BLaER1 treated with 17β-estradiol and CSF1 and Interleukin-3, amounts not matched to agents 10 nM and 100 nM (cell line): ENCODE data around the gene EIF3M.

ENCODE experiments used
- H3K27ac ChIP-seq, 11 experiments: shearing (Covaris generic); formaldehyde crosslinking; 2 replicates each; pipeline ENCODE4 v1.8.1; 2022
- H3K27me3 ChIP-seq, 11 experiments: shearing (Covaris generic); formaldehyde crosslinking; 2 replicates each; pipeline ENCODE4 v1.8.1; 2022
- H3K36me3 ChIP-seq, 11 experiments: shearing (Covaris generic); formaldehyde crosslinking; 2 replicates each; pipeline ENCODE4 v1.8.1; 2022
- H3K4me1 ChIP-seq, 10 experiments: shearing (Covaris generic); formaldehyde crosslinking; 2 replicates each; pipeline ENCODE4 v1.8.1; 2022
- H3K4me2 ChIP-seq, 11 experiments: shearing (Covaris generic); formaldehyde crosslinking; 2 replicates each; pipeline ENCODE4 v1.8.1; 2022
- H3K4me3 ChIP-seq, 10 experiments: shearing (Covaris generic); formaldehyde crosslinking; 2 replicates each; pipeline ENCODE4 v1.8.1; 2022
- H3K9ac ChIP-seq, 11 experiments: shearing (Covaris generic); formaldehyde crosslinking; 2 replicates each; pipeline ENCODE4 v1.8.1; 2022
- H3K9me3 ChIP-seq, 11 experiments: shearing (Covaris generic); formaldehyde crosslinking; replicated peaks in 1 of 11; 2 replicates each; pipeline ENCODE4 v1.8.1; 2022
- H4K20me1 ChIP-seq, 11 experiments: shearing (Covaris generic); formaldehyde crosslinking; 2 replicates each; pipeline ENCODE4 v1.8.1; 2022
- Cebpa-rat ChIP-seq, 11 experiments: shearing (Covaris generic); IDR thresholded peaks; 2 replicates each; pipeline ENCODE4 v1.8.1; 2022

The EIF3M gene

GRCh38 chr11:32610797-32611352, 27.2 kb downstream of the EIF3M start:
- Histone ChIP-seq H4K20me1 (no peaks in the 10 kb centered on the region), H3K27ac (no peak overlapping the region), H3K9me3 (peaks cover 28 to 44% (median 40%) of the 10 kb centered on the region in 11 experiments), H3K36me3 (peaks cover 27 to 37% (median 30%) of the 10 kb centered on the region in 11 experiments), H3K4me2 (no peak overlapping the region), H3K27me3 (no peaks in the 10 kb centered on the region), H3K4me3 (no peak overlapping the region), H3K9ac (no peak overlapping the region), H3K4me1 (no peaks in the 10 kb centered on the region)
- TF ChIP-seq Cebpa-rat (IDR thresholded peaks at IDR 0.05), result no peak

GRCh38 chr11:32613500-32614151, 30.0 kb downstream of the EIF3M start:
- no peak for TF ChIP-seq Cebpa-rat (IDR thresholded peaks at IDR 0.05)
- H3K4me3 ChIP-seq, result no peak overlapping the region

GRCh38 chr11:32615422-32615821, 31.8 kb downstream of the EIF3M start:
- Histone ChIP-seq H3K36me3 (no peaks in the 10 kb centered on the region), H4K20me1 (no peaks in the 10 kb centered on the region), H3K27me3 (no peaks in the 10 kb centered on the region), H3K4me2 (no peak overlapping the region), H3K27ac (no peak overlapping the region), H3K4me3 (no peak overlapping the region), H3K4me1 (no peaks in the 10 kb centered on the region), H3K9ac (no peak overlapping the region), H3K9me3 (peaks cover 0 to 10% (median 4%) of the 10 kb centered on the region in 11 experiments; a peak in 4 of 22 replicates)
- no peak for TF ChIP-seq Cebpa-rat (IDR thresholded peaks at IDR 0.05)

More at GRCh38 chr11:32613500-32614151, 30.0 kb downstream of the EIF3M start:
- Histone ChIP-seq H3K27me3 (no peaks in the 10 kb centered on the region), H4K20me1 (no peaks in the 10 kb centered on the region), H3K36me3 (peaks cover 2 to 11% (median 5%) of the 10 kb centered on the region in 11 experiments; a peak in 18 of 22 replicates), H3K27ac (no peak overlapping the region), H3K9me3 (peaks cover 3 to 21% (median 15%) of the 10 kb centered on the region in 11 experiments), H3K4me2 (no peak overlapping the region), H3K9ac (no peak overlapping the region), H3K4me1 (no peaks in the 10 kb centered on the region)

- H3K4me2 ChIP-seq, result no peak overlapping the region
- peaks cover 0 to 17% (median 5%) of the 10 kb centered on the region in 11 experiments; a peak in 7 of 22 replicates for H3K9me3 ChIP-seq
- TF ChIP-seq Cebpa-rat (IDR thresholded peaks at IDR 0.05), result no peak
- no peak overlapping the region for H3K9ac ChIP-seq
- H3K27me3 ChIP-seq, result no peaks in the 10 kb centered on the region
- H3K36me3 ChIP-seq, result no peaks in the 10 kb centered on the region
- no peak overlapping the region for H3K4me3 ChIP-seq
- H4K20me1 ChIP-seq, result no peaks in the 10 kb centered on the region
- H3K4me1 ChIP-seq, result no peaks in the 10 kb centered on the region
- H3K27ac ChIP-seq, result no peak overlapping the region
These were observed 33.3 kb downstream of the EIF3M start for GRCh38 chr11:32616903-32617302.

GRCh38 chr11:32630844-32631243, 47.2 kb downstream of the EIF3M start:
- Histone ChIP-seq H3K4me2 (no peak overlapping the region), H3K9me3 (no peaks in the 10 kb centered on the region), H4K20me1 (no peaks in the 10 kb centered on the region), H3K4me3 (no peak overlapping the region), H3K27ac (no peak overlapping the region), H3K36me3 (no peaks in the 10 kb centered on the region), H3K9ac (no peak overlapping the region), H3K27me3 (no peaks in the 10 kb centered on the region), H3K4me1 (no peaks in the 10 kb centered on the region)
- no peak for TF ChIP-seq Cebpa-rat (IDR thresholded peaks at IDR 0.05)

GRCh38 chr11:32635819-32636218, 52.2 kb downstream of the EIF3M start:
- no peak overlapping the region for H3K4me3 ChIP-seq
- TF ChIP-seq Cebpa-rat (IDR thresholded peaks at IDR 0.05), result no peak
- no peaks in the 10 kb centered on the region for H3K27me3 ChIP-seq
- no peaks in the 10 kb centered on the region for H3K9me3 ChIP-seq
- no peaks in the 10 kb centered on the region for H4K20me1 ChIP-seq
- no peak overlapping the region for H3K27ac ChIP-seq
- H3K36me3 ChIP-seq, result no peaks in the 10 kb centered on the region
- no peak overlapping the region for H3K9ac ChIP-seq
- no peak overlapping the region for H3K4me2 ChIP-seq
- no peaks in the 10 kb centered on the region for H3K4me1 ChIP-seq

GRCh38 chr11:32641361-32641760, 57.7 kb downstream of the EIF3M start:
- Histone ChIP-seq H3K4me2 (no peak overlapping the region), H3K36me3 (no peaks in the 10 kb centered on the region), H3K27ac (no peak overlapping the region), H3K9me3 (no peaks in the 10 kb centered on the region), H3K4me1 (no peaks in the 10 kb centered on the region), H3K4me3 (no peak overlapping the region), H4K20me1 (no peaks in the 10 kb centered on the region), H3K9ac (no peak overlapping the region), H3K27me3 (no peaks in the 10 kb centered on the region)
- TF ChIP-seq Cebpa-rat (IDR thresholded peaks at IDR 0.05), result no peak

GRCh38 chr11:32643526-32643925, 59.9 kb downstream of the EIF3M start:
- H3K27ac ChIP-seq, result no peak overlapping the region
- no peak overlapping the region for H3K4me3 ChIP-seq
- H3K4me1 ChIP-seq, result no peaks in the 10 kb centered on the region
- H3K36me3 ChIP-seq, result no peaks in the 10 kb centered on the region
- no peak overlapping the region for H3K9ac ChIP-seq
- TF ChIP-seq Cebpa-rat (IDR thresholded peaks at IDR 0.05), result no peak
- no peak overlapping the region for H3K4me2 ChIP-seq
- no peaks in the 10 kb centered on the region for H3K9me3 ChIP-seq
- H3K27me3 ChIP-seq, result no peaks in the 10 kb centered on the region
- no peaks in the 10 kb centered on the region for H4K20me1 ChIP-seq
